Measurements from ENCODE around the gene HRAS.

The HRAS gene

DNA sequence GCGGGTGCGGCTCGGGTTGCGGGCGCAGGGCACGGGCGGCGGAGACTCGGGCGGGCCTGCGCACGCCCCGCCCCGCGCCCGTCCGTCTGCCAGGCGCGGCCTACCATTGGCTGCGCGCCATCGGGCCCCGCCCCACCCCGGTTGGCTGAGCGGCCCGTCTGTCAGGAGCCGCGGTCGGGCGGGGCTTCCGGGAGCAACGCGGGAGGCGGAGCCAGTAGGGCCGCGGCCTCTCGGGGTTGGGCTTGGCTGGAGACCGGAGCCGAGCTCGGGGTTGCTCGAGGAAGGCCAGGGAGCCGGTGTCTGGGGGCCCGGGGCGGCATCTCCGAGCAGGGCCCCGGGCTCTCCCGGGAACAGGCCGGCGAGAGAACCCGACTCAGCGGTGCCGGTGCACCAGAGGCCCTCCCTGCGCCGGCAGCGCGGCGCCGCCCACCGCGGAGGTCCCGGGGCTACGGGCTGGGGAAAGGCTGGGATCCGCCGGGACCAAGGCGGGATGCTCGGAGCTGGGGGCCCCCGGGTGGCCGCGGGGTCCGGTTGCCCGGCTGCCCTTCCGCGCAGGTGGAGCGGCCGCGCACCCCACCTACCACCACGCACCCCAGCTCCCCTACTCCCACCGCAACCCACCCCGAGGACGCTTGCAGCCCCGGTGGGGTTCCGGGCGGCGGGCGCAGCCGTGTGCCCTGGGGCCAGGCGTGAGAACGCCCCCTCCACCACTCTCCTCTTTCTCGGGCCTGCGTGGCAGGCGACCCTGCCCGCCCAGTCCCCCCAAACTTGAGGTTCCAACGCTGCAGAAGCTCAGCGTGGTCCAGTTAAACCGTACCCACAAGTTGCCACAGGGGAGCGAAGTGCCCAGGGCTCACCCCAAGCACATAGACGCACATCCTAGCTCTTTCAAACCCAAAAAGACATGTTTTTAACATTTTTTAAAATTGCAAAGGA lies at the start of gene HRAS:
HRAS (minus strand) TSS at position 58 of the 936 bp plus-strand sequence.
- Histone ChIP-seq H3K27me3 (ENCODE audit: insufficient read depth, low read length, poor library complexity, severe bottlenecking) (no peaks in the 10 kb centered on the region), H3K9ac (ENCODE audit: low read depth, low read length, poor library complexity, severe bottlenecking) (peak within 1 kb of the TSS; percentile 85), H3K9me3 (ENCODE audit: insufficient read depth, low read depth, low read length) (no peaks in the 10 kb centered on the region), H3K36me3 (ENCODE audit: insufficient read depth, low read length) (peaks cover 4% of the 10 kb centered on the region; the same call in 1 of the 2 replicates), H2AFZ (ENCODE audit: low read length) (peak within 1 kb of the TSS; percentile 87), H3K4me3 (ENCODE audit: low read length, poor library complexity, severe bottlenecking) (peak within 1 kb of the TSS; percentile 94), H3K9me2 (replicated peaks; ENCODE audit: low read depth, low read length) (no peaks in the 10 kb centered on the region), H3K4me2 (ENCODE audit: low read depth, low read length, poor library complexity, severe bottlenecking) (peak within 1 kb of the TSS; percentile 94), H3K4me1 (ENCODE audit: insufficient read depth, low read length, poor library complexity, severe bottlenecking) (peaks cover 17% of the 10 kb centered on the region), H3K79me2 (ENCODE audit: insufficient read depth, low read length) (peaks cover 17% of the 10 kb centered on the region), H4K20me1 (ENCODE audit: insufficient read depth, low read length, poor library complexity, severe bottlenecking) (peaks cover 18% of the 10 kb centered on the region), H3F3A (ENCODE audit: low read depth) (no peaks in the 10 kb centered on the region)
- TF ChIP-seq EZH2phosphoT487 (IDR thresholded peaks at IDR 0.05; ENCODE audit: borderline replicate concordance): no peak

- Histone ChIP-seq H3K4me3 (ENCODE audit: low read length, poor library complexity, severe bottlenecking) (no peak overlapping the region), H3K9ac (ENCODE audit: low read depth, low read length, poor library complexity, severe bottlenecking) (no peak overlapping the region), H3K4me1 (ENCODE audit: insufficient read depth, low read length, poor library complexity, severe bottlenecking) (peaks cover 12% of the 10 kb centered on the region), H2AFZ (ENCODE audit: low read length) (no peak overlapping the region), H3K36me3 (ENCODE audit: insufficient read depth, low read length) (peaks cover 65% of the 10 kb centered on the region; the same call in 1 of the 2 replicates), H3K9me2 (replicated peaks; ENCODE audit: low read depth, low read length) (no peaks in the 10 kb centered on the region), H3F3A (ENCODE audit: low read depth) (no peaks in the 10 kb centered on the region), H3K4me2 (ENCODE audit: low read depth, low read length, poor library complexity, severe bottlenecking) (no peak overlapping the region), H3K9me3 (ENCODE audit: insufficient read depth, low read depth, low read length) (no peaks in the 10 kb centered on the region), H4K20me1 (ENCODE audit: insufficient read depth, low read length, poor library complexity, severe bottlenecking) (peaks cover 44% of the 10 kb centered on the region), H3K79me2 (ENCODE audit: insufficient read depth, low read length) (peaks cover 69% of the 10 kb centered on the region), H3K27me3 (ENCODE audit: insufficient read depth, low read length, poor library complexity, severe bottlenecking) (no peaks in the 10 kb centered on the region)
- no peak for TF ChIP-seq EZH2phosphoT487 (IDR thresholded peaks at IDR 0.05; ENCODE audit: borderline replicate concordance)
- TF ChIP-seq CTCF (conservative IDR thresholded peaks at IDR 0.05; ENCODE audit: low read length): no peak
Measured at GRCh38 chr11:584287-584686, 48.9 kb upstream of the HRAS start.

DNA sequence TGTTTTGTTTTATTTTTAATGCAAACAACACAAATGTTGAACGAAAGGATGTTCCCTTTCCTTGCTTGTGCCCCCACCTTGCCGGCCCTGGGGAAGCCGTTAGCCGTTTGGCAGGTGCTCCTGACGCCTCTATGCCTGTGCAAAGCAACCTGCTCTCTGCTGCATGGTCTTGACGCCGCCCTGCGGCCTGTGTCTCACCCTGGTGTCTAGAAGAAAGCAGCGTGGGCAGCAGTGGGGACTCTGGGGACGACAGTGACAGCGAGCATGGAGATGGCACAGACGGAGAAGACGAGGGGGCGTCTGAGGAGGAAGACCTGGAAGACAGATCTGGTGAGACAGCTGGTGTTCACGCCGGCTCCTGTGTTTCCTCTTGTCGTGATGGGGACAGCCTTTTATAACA lies 46.4 kb upstream of the HRAS start:
- Histone ChIP-seq H3K4me3 (ENCODE audit: low read length, poor library complexity, severe bottlenecking) (no peak overlapping the region), H3K9me3 (ENCODE audit: insufficient read depth, low read depth, low read length) (no peaks in the 10 kb centered on the region), H3K4me2 (ENCODE audit: low read depth, low read length, poor library complexity, severe bottlenecking) (no peak overlapping the region), H3K36me3 (ENCODE audit: insufficient read depth, low read length) (peaks cover 42% of the 10 kb centered on the region; the same call in 1 of the 2 replicates), H3K9ac (ENCODE audit: low read depth, low read length, poor library complexity, severe bottlenecking) (no peak overlapping the region), H3K4me1 (ENCODE audit: insufficient read depth, low read length, poor library complexity, severe bottlenecking) (peaks cover 30% of the 10 kb centered on the region), H3K27me3 (ENCODE audit: insufficient read depth, low read length, poor library complexity, severe bottlenecking) (no peaks in the 10 kb centered on the region), H4K20me1 (ENCODE audit: insufficient read depth, low read length, poor library complexity, severe bottlenecking) (peaks cover 67% of the 10 kb centered on the region), H3F3A (ENCODE audit: low read depth) (no peaks in the 10 kb centered on the region), H3K79me2 (ENCODE audit: insufficient read depth, low read length) (peaks cover 79% of the 10 kb centered on the region), H3K9me2 (replicated peaks; ENCODE audit: low read depth, low read length) (no peaks in the 10 kb centered on the region), H2AFZ (ENCODE audit: low read length) (no peak overlapping the region)
- TF ChIP-seq CTCF (conservative IDR thresholded peaks at IDR 0.05; ENCODE audit: low read length): no peak
- TF ChIP-seq EZH2phosphoT487 (IDR thresholded peaks at IDR 0.05; ENCODE audit: borderline replicate concordance): no peak
